MCF 10A (cell line): Measurements from ENCODE around the gene ZNF436. TPM values are rescaled to one million over a fixed set of nuclear protein-coding genes. Genes with fewer than 3 reads are reported as not detected.

Source experiments
- BruUV-seq: library from RNA; stranded (reverse); fragments of 400-500 nt; replicated peaks from 2 replicates; lab custom pipeline; 2021; lab: Mats Ljungman, UMichigan
- CTCF ChIA-PET: fragments of 300-600 bp; sonication (Branson Sonifier 250); formaldehyde crosslinking; extraction: SDS; loops from one replicate; lab custom pipeline; 2021; ENCODE audit warnings: antibody characterized with exemption, inconsistent platforms; lab: Yijun Ruan, JAX
- POLR2A ChIA-PET: fragments of 300-600, 350-650 bp; sonication (Branson Sonifier 250); formaldehyde crosslinking; extraction: SDS; loops from one replicate; lab custom pipeline; 2020; ENCODE audit warnings: antibody characterized with exemption, inconsistent platforms; lab: Yijun Ruan, JAX
- DNase-seq: peaks from one replicate; pipeline ENCODE4 v3.0.0-alpha.2; 2018; ENCODE audit not compliant: unreplicated experiment
- H3K27ac Mint-ChIP-seq: one replicate; pipeline ENCODE4 v1.8.0; 2022; ENCODE audit warnings: mild to moderate bottlenecking, low read depth, mixed read lengths; ENCODE audit not compliant: unreplicated experiment
- H3K27me3 Mint-ChIP-seq: one replicate; pipeline ENCODE4 v1.8.0; 2022; ENCODE audit warnings: mixed read lengths; ENCODE audit not compliant: insufficient read depth, unreplicated experiment
- H3K36me3 Mint-ChIP-seq: one replicate; pipeline ENCODE4 v1.8.0; 2022; ENCODE audit warnings: mild to moderate bottlenecking, moderate library complexity, mixed read lengths; ENCODE audit not compliant: insufficient read depth, unreplicated experiment
- H3K4me1 Mint-ChIP-seq: one replicate; pipeline ENCODE4 v1.8.0; 2022; ENCODE audit warnings: mixed read lengths; ENCODE audit not compliant: insufficient read depth, unreplicated experiment
- H3K4me3 Mint-ChIP-seq: one replicate; pipeline ENCODE4 v1.8.0; 2022; ENCODE audit warnings: mild to moderate bottlenecking, moderate library complexity, mixed read lengths; ENCODE audit not compliant: unreplicated experiment
- H3K9me3 Mint-ChIP-seq: one replicate; pipeline ENCODE4 v1.8.0; 2022; ENCODE audit warnings: mixed read lengths; ENCODE audit not compliant: unreplicated experiment
- intact Hi-C: fragments of 100-400 bp; cut with micrococcal nuclease; formaldehyde crosslinking; loops from 2 replicates; pipeline ENCODE4 v1.14.1; 2022
- total RNA-seq: library from RNA; stranded (reverse); gene quantifications from 2 replicates; pipeline ENCODE4 v1.2.3, GENCODE V29; 2022
- TF ChIP-seq, protein P1 (sequence below): fragments of 200-600 bp; IDR thresholded peaks from one replicate; pipeline ENCODE4 v1.8.0; 2022; ENCODE audit warnings: antibody characterized with exemption, mild to moderate bottlenecking; ENCODE audit not compliant: unreplicated experiment

Gene ZNF436
- total RNA-seq, 1 experiment from 2014 or later = 6.5 TPM

DNA sequence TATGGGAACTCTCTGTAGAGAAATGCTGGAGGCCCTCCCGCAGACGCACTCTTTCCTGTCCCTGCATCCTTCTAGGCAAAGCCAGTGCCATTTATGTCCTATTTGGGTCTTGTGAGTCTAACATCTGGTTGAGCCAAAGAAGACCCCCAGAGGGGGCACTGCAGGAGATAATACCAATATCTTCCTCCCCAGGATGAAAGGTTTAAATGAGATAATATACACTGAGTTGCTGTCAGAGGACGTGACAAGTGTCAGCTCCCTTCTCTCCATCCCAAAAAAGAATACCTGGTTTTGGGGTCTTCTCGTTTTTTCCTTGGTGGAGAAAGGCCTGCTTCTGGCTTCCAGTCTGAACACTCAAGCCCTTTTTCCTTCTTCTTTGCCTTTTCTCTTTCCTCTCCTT lies 47.3 kb upstream of the ZNF436 start:
- Mint-ChIP-seq H3K36me3 (peaks cover 2% of the 10 kb centered on the region), H3K4me3 (no peak overlapping the region), H3K27me3 (no peaks in the 10 kb centered on the region), H3K9me3 (no peaks in the 10 kb centered on the region), H3K4me1 (peaks cover 4% of the 10 kb centered on the region), H3K27ac (no peak overlapping the region)
- no TSS peak for BruUV-seq
- ChIA-PET POLR2A (interaction anchor here (1.0 kb wide), 1 partner anchor 73 kb away, joined by 6 read pairs; the partner anchor contains the start of gene HNRNPR), CTCF (interaction anchor here (0.6 kb wide), 1 partner anchor 1450 kb away, joined by 3 read pairs; no protein-coding TSS in a partner anchor)
- intact Hi-C loops = no loop called here
- TF ChIP-seq, protein P1, sequence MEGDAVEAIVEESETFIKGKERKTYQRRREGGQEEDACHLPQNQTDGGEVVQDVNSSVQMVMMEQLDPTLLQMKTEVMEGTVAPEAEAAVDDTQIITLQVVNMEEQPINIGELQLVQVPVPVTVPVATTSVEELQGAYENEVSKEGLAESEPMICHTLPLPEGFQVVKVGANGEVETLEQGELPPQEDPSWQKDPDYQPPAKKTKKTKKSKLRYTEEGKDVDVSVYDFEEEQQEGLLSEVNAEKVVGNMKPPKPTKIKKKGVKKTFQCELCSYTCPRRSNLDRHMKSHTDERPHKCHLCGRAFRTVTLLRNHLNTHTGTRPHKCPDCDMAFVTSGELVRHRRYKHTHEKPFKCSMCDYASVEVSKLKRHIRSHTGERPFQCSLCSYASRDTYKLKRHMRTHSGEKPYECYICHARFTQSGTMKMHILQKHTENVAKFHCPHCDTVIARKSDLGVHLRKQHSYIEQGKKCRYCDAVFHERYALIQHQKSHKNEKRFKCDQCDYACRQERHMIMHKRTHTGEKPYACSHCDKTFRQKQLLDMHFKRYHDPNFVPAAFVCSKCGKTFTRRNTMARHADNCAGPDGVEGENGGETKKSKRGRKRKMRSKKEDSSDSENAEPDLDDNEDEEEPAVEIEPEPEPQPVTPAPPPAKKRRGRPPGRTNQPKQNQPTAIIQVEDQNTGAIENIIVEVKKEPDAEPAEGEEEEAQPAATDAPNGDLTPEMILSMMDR = no peak
- DNase-seq = no peak

DNA sequence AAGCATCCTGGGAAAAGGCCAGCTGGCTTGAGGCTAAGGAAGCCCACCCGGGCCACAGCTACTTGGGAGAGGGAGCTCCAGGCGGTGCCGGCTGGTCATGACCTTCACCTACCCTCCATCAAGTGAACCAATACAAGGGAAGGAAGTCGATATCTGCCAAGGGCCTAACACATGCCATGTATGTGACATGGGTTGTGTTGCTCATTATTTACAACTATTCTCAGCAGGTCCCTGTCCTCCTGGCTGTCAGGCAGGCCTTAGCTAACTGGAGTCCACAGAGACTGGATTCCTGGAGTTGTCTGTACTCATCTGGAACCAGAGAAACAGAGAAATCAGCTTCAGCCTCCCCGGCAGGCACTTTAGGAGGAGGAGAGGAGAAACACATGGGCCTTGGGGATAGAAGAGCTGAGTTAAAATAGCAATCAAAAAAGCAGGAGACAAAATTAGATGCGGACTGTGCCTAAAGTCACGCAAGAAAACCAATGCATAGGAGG lies 39.2 kb upstream of the ZNF436 start:
- DNase-seq = no peak
- H3K4me3 Mint-ChIP-seq = no peak overlapping the region
- POLR2A ChIA-PET = interaction anchor here (0.9 to 1.1 kb wide), 2 partner anchors 40 to 51 kb away, joined by 3 read pairs; no protein-coding TSS in a partner anchor
- H3K36me3 Mint-ChIP-seq = no peaks in the 10 kb centered on the region
- intact Hi-C loops = loop anchor here (10.0 kb wide), 1 partner anchor 304 kb away; no protein-coding TSS in a partner anchor
- H3K4me1 Mint-ChIP-seq = peaks cover 14% of the 10 kb centered on the region
- no peak overlapping the region for H3K27ac Mint-ChIP-seq
- BruUV-seq = no TSS peak
- TF ChIP-seq, protein P1 = no peak
- H3K27me3 Mint-ChIP-seq = no peaks in the 10 kb centered on the region
- CTCF ChIA-PET = interaction anchor here (0.7 to 0.9 kb wide), 2 partner anchors 43 to 119 kb away, joined by 5 to 7 read pairs; no protein-coding TSS in a partner anchor
- no peaks in the 10 kb centered on the region for H3K9me3 Mint-ChIP-seq

DNA sequence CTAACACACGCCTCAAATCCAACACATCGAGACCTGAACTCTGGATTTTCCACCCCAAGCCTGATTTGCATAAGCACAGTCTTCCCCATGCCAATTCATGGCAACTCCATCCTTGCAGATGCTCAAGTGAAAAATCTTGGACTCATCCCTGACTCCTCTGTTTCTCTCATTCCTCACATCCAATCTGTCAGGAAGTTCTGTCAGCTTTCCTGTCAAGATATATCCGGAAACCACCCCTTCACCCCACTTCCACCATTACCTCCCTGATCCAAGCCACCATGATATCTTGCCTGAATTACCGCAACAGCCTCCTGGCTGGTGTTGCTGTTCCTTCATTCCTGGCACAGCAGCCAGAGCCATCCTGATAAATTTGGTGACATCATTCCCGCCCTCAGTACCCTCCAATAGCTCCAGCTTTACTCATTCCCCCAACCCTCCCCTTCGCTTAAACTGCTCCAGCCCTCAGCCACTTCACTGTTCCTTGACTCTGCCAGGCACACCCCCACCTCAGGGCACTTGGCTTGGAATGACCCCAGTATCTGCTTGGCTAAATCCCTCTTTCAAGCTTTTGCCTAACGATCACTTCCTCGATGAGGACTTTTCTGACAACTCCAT lies 37.5 kb upstream of the ZNF436 start:
- no peak for DNase-seq
- intact Hi-C loops = loop anchor here (10.0 kb wide), 1 partner anchor 302 kb away; no protein-coding TSS in a partner anchor
- BruUV-seq = no TSS peak
- H3K27me3 Mint-ChIP-seq = no peaks in the 10 kb centered on the region
- no peaks in the 10 kb centered on the region for H3K9me3 Mint-ChIP-seq
- H3K4me1 Mint-ChIP-seq = peaks cover 31% of the 10 kb centered on the region
- CTCF ChIA-PET = no interaction called here
- H3K36me3 Mint-ChIP-seq = no peaks in the 10 kb centered on the region
- H3K4me3 Mint-ChIP-seq = no peak overlapping the region
- POLR2A ChIA-PET = interaction anchor here (1.8 kb wide), 1 partner anchor 39 kb away, joined by 7 read pairs; no protein-coding TSS in a partner anchor
- TF ChIP-seq, protein P1 = no peak
- no peak overlapping the region for H3K27ac Mint-ChIP-seq

DNA sequence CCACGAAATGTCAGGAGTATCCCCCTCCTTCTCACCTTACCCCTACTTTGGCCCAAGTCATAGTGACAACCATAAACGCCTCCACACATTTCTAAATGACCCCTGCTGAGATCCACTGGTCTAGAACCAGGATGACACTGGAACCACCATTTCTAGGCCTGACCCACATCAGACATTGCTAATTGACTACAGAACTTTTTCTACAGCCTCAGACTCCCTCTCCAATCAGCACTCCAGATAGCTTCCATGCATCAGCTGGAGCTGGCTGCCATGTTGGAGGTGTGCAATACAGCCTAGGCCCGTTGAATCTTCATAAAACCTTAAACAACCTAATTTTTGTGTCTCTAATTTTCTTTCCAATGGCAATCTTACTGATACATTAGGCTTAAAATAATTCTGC lies 36.3 kb upstream of the ZNF436 start:
- no peak for DNase-seq
- Mint-ChIP-seq H3K27me3 (no peaks in the 10 kb centered on the region), H3K36me3 (no peaks in the 10 kb centered on the region), H3K4me1 (peaks cover 25% of the 10 kb centered on the region), H3K4me3 (no peak overlapping the region), H3K27ac (no peak overlapping the region), H3K9me3 (no peaks in the 10 kb centered on the region)
- intact Hi-C loops = loop anchor here (2.0 to 10.0 kb wide), 2 partner anchors 29 to 301 kb away; no protein-coding TSS in a partner anchor
- ChIA-PET CTCF (interaction anchor here (0.5 to 1.6 kb wide), 4 partner anchors 69 to 125 kb away, joined by 3 to 4 read pairs (median 4); partner anchors contain the start of gene E2F2), POLR2A (interaction anchor here (1.8 to 6.1 kb wide), 3 partner anchors 38 to 66 kb away, joined by 7 to 113 read pairs (median 90); partner anchors contain the start of gene HNRNPR)
- no TSS peak for BruUV-seq
- TF ChIP-seq, protein P1 = no peak
